Naive thymus-derived CD4-positive, alpha-beta T cell (primary cell): ENCODE results near the gene ADGRD1. TPM values are rescaled to one million over a fixed set of nuclear protein-coding genes. Genes with fewer than 3 reads are reported as not detected.

Experiments used
- ATAC-seq: fragments of 150-1000 bp; cut with Tn5 transposase; 2 replicates; pipeline ENCODE4 v1.10.0; 2021; ENCODE audit warnings: mild to moderate bottlenecking, moderate library complexity
- CTCF ChIA-PET: fragments of 350-600 bp; sonication (Branson Sonifier 250); formaldehyde crosslinking; loops from one replicate; lab custom pipeline; 2021; ENCODE audit warnings: antibody characterized with exemption; lab: Charles Lee
- POLR2A ChIA-PET: fragments of 350-600 bp; sonication (Branson Sonifier 250); formaldehyde crosslinking; loops from one replicate; lab custom pipeline; 2021; ENCODE audit warnings: antibody characterized with exemption, inconsistent platforms; lab: Charles Lee
- DNase-seq, 9 donors: peaks; one replicate each; pipeline versions ENCODE4 v3.0.0 to v3.0.0-alpha.2; 2020 to 2022; ENCODE audit warnings: mixed read lengths in 1 of 9
- H3K27ac ChIP-seq: one replicate; pipeline ENCODE4 v1.7.0; 2013; ENCODE audit warnings: mild to moderate bottlenecking, low read depth, low read length, moderate library complexity
- H3K27me3 ChIP-seq, 2 donors: one replicate each; pipeline ENCODE4 v1.7.0; 2013; ENCODE audit warnings: low read length in 2 of 2, mild to moderate bottlenecking in 2 of 2, moderate library complexity in 2 of 2; ENCODE audit not compliant: control insufficient read depth in 2 of 2, insufficient read depth in 2 of 2
- H3K36me3 ChIP-seq, 3 experiments: 1 replicate in 2 of 3; 2 replicates in 1 of 3; pipeline ENCODE4 v1.7.0; 2013; ENCODE audit warnings: low read length in 3 of 3, mild to moderate bottlenecking in 3 of 3, moderate library complexity in 1 of 3; ENCODE audit not compliant: insufficient read depth in 3 of 3, control insufficient read depth in 2 of 3
- H3K4me1 ChIP-seq, 2 donors: one replicate each; pipeline ENCODE4 v1.7.0; 2013; ENCODE audit warnings: low read length in 2 of 2, mild to moderate bottlenecking in 2 of 2, moderate library complexity in 1 of 2; ENCODE audit not compliant: control insufficient read depth in 2 of 2, insufficient read depth in 2 of 2
- H3K4me3 ChIP-seq: 2 replicates; pipeline ENCODE4 v1.7.0; 2013; ENCODE audit warnings: mild to moderate bottlenecking, low read length
- H3K9me3 ChIP-seq, 3 experiments: 1 replicate in 2 of 3; 2 replicates in 1 of 3; pipeline ENCODE4 v1.7.0; 2013; ENCODE audit warnings: low read length in 3 of 3; ENCODE audit not compliant: control insufficient read depth in 2 of 3
- H3K27ac Mint-ChIP-seq, 9 donors: one replicate each; pipeline ENCODE4 v1.8.0; 2020 to 2022; ENCODE audit warnings: mixed read lengths in 9 of 9, mild to moderate bottlenecking in 8 of 9, moderate library complexity in 5 of 9, inconsistent platforms in 2 of 9
- H3K27me3 Mint-ChIP-seq, 5 donors: one replicate each; pipeline ENCODE4 v1.8.0; 2021 to 2022; ENCODE audit warnings: mixed read lengths in 5 of 5, mild to moderate bottlenecking in 1 of 5
- H3K36me3 Mint-ChIP-seq, 5 donors: one replicate each; pipeline ENCODE4 v1.8.0; 2020 to 2022; ENCODE audit warnings: mixed read lengths in 5 of 5, mild to moderate bottlenecking in 3 of 5, inconsistent platforms in 1 of 5
- H3K4me1 Mint-ChIP-seq, 7 donors: one replicate each; pipeline ENCODE4 v1.8.0; 2020 to 2022; ENCODE audit warnings: mixed read lengths in 7 of 7, mild to moderate bottlenecking in 3 of 7, inconsistent platforms in 1 of 7
- H3K4me3 Mint-ChIP-seq, 10 donors: one replicate each; pipeline ENCODE4 v1.8.0; 2020 to 2022; ENCODE audit warnings: mild to moderate bottlenecking in 10 of 10, mixed read lengths in 10 of 10, moderate library complexity in 6 of 10, inconsistent platforms in 2 of 10
- H3K9me3 Mint-ChIP-seq, 11 donors: one replicate each; pipeline ENCODE4 v1.8.0; 2020 to 2022; ENCODE audit warnings: mixed read lengths in 11 of 11, mild to moderate bottlenecking in 4 of 11, inconsistent platforms in 1 of 11, moderate library complexity in 1 of 11
- intact Hi-C, 2 donors: fragments of 100-400 bp; cut with micrococcal nuclease; formaldehyde crosslinking; loops; one replicate each; pipeline ENCODE4 v1.15.1; 2023
- polyA plus RNA-seq, 2 donors: library from polyadenylated mRNA; unstranded; fragments of 300-500 nt; fragmentation: Illumina TruSeq; gene quantifications; one replicate each; pipeline ENCODE4 v1.2.3, GENCODE V29; 2021
- total RNA-seq, 6 experiments: library from RNA in 5 of 6; stranded (reverse) in 5 of 6; gene quantifications; 1 replicate in 5 of 6; 2 replicates in 1 of 6; pipeline ENCODE4 v1.2.3 and lab custom pipeline; 2021 to 2026

The ADGRD1 gene
- total and polyA plus RNA-seq, 7 experiments from 2014 or later: 0.41 to 11.9 (median 1.6) TPM; not detected in 4

- H3K27me3 Mint-ChIP-seq: peaks cover 0 to 6% (median 0%) of the 10 kb centered on the region in 5 donors
- H3K36me3 ChIP-seq: no peaks in the 10 kb centered on the region
- no peak for DNase-seq
- no peaks in the 10 kb centered on the region for H3K4me1 Mint-ChIP-seq
- no peak overlapping the region for H3K4me3 ChIP-seq
- no peaks in the 10 kb centered on the region for H3K36me3 Mint-ChIP-seq
- H3K9me3 ChIP-seq: no peaks in the 10 kb centered on the region
- CTCF ChIA-PET: no interaction called here
- intact Hi-C loops: no loop called here
- H3K27me3 ChIP-seq: no peaks in the 10 kb centered on the region
- H3K27ac ChIP-seq: no peak overlapping the region
- H3K9me3 Mint-ChIP-seq: peaks cover 0 to 2% (median 0%) of the 10 kb centered on the region in 11 donors
- no peak for ATAC-seq
- POLR2A ChIA-PET: no interaction called here
- H3K27ac Mint-ChIP-seq: no peak overlapping the region
- H3K4me1 ChIP-seq: no peaks in the 10 kb centered on the region
- H3K4me3 Mint-ChIP-seq: no peak overlapping the region
Observed at GRCh38 chr12:131048611-131048990, 94.9 kb downstream of the ADGRD1 start.

- ATAC-seq (peak; percentile 18), DNase-seq (no peak)
- no peak overlapping the region for H3K27ac Mint-ChIP-seq
- H3K9me3 Mint-ChIP-seq: peaks cover 0 to 2% (median 0%) of the 10 kb centered on the region in 11 donors
- no peak overlapping the region for H3K27ac ChIP-seq
- intact Hi-C loops: no loop called here
- ChIA-PET CTCF (no interaction called here), POLR2A (no interaction called here)
- no peaks in the 10 kb centered on the region for H3K36me3 ChIP-seq
- H3K4me1 ChIP-seq: no peaks in the 10 kb centered on the region
- H3K27me3 Mint-ChIP-seq: peaks cover 0 to 6% (median 0%) of the 10 kb centered on the region in 5 donors
- H3K27me3 ChIP-seq: no peaks in the 10 kb centered on the region
- H3K4me1 Mint-ChIP-seq: no peaks in the 10 kb centered on the region
- no peak overlapping the region for H3K4me3 ChIP-seq
- H3K36me3 Mint-ChIP-seq: no peaks in the 10 kb centered on the region
- no peaks in the 10 kb centered on the region for H3K9me3 ChIP-seq
- H3K4me3 Mint-ChIP-seq: no peak overlapping the region
Observed at GRCh38 chr12:131049002-131049401, 95.3 kb downstream of the ADGRD1 start.

GRCh38 chr12:131049549-131050339, 96.0 kb downstream of the ADGRD1 start:
- ChIA-PET CTCF (no interaction called here), POLR2A (no interaction called here)
- Mint-ChIP-seq H3K9me3 (peaks cover 0 to 2% (median 0%) of the 10 kb centered on the region in 11 donors), H3K27me3 (peaks cover 0 to 9% (median 0%) of the 10 kb centered on the region in 5 donors), H3K4me1 (peaks cover 0 to under 1% (median 0%) of the 10 kb centered on the region in 7 donors), H3K4me3 (no peak overlapping the region), H3K36me3 (no peaks in the 10 kb centered on the region), H3K27ac (no peak overlapping the region)
- Histone ChIP-seq H3K27me3 (no peaks in the 10 kb centered on the region), H3K4me1 (no peaks in the 10 kb centered on the region), H3K4me3 (no peak overlapping the region), H3K9me3 (no peaks in the 10 kb centered on the region), H3K27ac (no peak overlapping the region), H3K36me3 (no peaks in the 10 kb centered on the region)
- DNase-seq: no peak
- no peak for ATAC-seq
- intact Hi-C loops: no loop called here

DNA sequence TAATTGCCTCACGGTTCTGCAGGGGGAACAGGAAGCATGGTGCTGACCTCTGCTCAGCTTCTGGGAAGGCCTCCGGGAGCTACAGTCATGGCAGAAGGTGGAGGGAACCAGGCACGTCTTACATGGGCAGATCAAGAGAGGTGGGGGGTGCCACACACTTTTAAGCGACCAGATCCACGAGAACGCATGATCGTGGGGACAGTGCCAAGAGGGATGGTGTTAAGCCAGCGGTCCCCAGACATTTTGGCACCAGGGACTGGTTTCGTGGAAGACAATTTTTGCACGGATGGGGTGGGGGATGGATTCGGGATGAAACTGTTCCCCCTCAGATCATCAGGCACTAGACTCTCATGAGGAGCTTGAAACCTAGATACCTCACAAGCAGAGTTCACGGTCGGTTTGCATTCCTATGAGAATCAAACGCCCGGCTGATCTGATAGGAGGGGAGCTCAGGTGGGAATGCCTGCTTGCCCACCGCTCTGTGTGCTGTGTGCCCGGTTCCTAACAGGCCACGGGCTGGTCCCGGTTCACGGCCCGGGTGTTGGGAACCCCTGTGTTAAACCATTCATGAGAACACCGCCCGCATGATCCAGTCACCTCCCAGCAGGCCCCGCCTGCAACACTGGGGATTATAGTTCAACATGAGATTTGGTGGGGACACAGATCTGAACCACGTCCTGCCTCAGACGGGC, 96.9 kb downstream of the ADGRD1 start:
- Histone ChIP-seq H3K4me3 (no peak overlapping the region), H3K27me3 (no peaks in the 10 kb centered on the region), H3K4me1 (no peaks in the 10 kb centered on the region), H3K27ac (no peak overlapping the region), H3K36me3 (no peaks in the 10 kb centered on the region), H3K9me3 (no peaks in the 10 kb centered on the region)
- Mint-ChIP-seq H3K9me3 (peaks cover 0 to 2% (median 0%) of the 10 kb centered on the region in 11 donors), H3K27me3 (peaks cover 0 to 12% (median 3%) of the 10 kb centered on the region in 5 donors), H3K27ac (peak overlapping the region in 1 of 9 donors; percentile 83), H3K4me1 (peaks cover 0 to 4% (median 0%) of the 10 kb centered on the region in 7 donors), H3K36me3 (no peaks in the 10 kb centered on the region), H3K4me3 (no peak overlapping the region)
- CTCF ChIA-PET: interaction anchor here (0.6 kb wide), 1 partner anchor 285 kb away, joined by 3 read pairs; no protein-coding TSS in a partner anchor
- ATAC-seq (no peak), DNase-seq (no peak)
- POLR2A ChIA-PET: no interaction called here
- intact Hi-C loops: no loop called here

GRCh38 chr12:131051155-131051473, 97.4 kb downstream of the ADGRD1 start:
- ChIA-PET POLR2A (no interaction called here), CTCF (interaction anchor here (0.6 kb wide), 1 partner anchor 286 kb away, joined by 3 read pairs; no protein-coding TSS in a partner anchor)
- Histone ChIP-seq H3K36me3 (no peaks in the 10 kb centered on the region), H3K4me1 (no peaks in the 10 kb centered on the region), H3K4me3 (no peak overlapping the region), H3K27me3 (no peaks in the 10 kb centered on the region), H3K27ac (no peak overlapping the region), H3K9me3 (no peaks in the 10 kb centered on the region)
- Mint-ChIP-seq H3K4me1 (peaks cover 0 to 8% (median 0%) of the 10 kb centered on the region in 7 donors), H3K4me3 (no peak overlapping the region), H3K9me3 (peaks cover 0 to 2% (median 0%) of the 10 kb centered on the region in 11 donors), H3K27me3 (peaks cover 0 to 12% (median 3%) of the 10 kb centered on the region in 5 donors), H3K27ac (peak overlapping the region in 1 of 9 donors; percentile 83), H3K36me3 (no peaks in the 10 kb centered on the region)
- ATAC-seq (no peak), DNase-seq (no peak)
- intact Hi-C loops: no loop called here

- no peaks in the 10 kb centered on the region for H3K4me1 ChIP-seq
- no peaks in the 10 kb centered on the region for H3K36me3 ChIP-seq
- DNase-seq: no peak
- no peaks in the 10 kb centered on the region for H3K9me3 Mint-ChIP-seq
- intact Hi-C loops: no loop called here
- peaks cover 0 to 8% (median 0%) of the 10 kb centered on the region in 7 donors for H3K4me1 Mint-ChIP-seq
- no peak overlapping the region for H3K27ac ChIP-seq
- no peak overlapping the region for H3K4me3 Mint-ChIP-seq
- H3K4me3 ChIP-seq: no peak overlapping the region
- no peaks in the 10 kb centered on the region for H3K36me3 Mint-ChIP-seq
- H3K27me3 ChIP-seq: no peaks in the 10 kb centered on the region
- CTCF ChIA-PET: no interaction called here
- POLR2A ChIA-PET: no interaction called here
- no peak for ATAC-seq
- peaks cover 3 to 16% (median 9%) of the 10 kb centered on the region in 5 donors for H3K27me3 Mint-ChIP-seq
- no peak overlapping the region for H3K27ac Mint-ChIP-seq
- H3K9me3 ChIP-seq: no peaks in the 10 kb centered on the region
Observed at GRCh38 chr12:131052063-131052781, 98.5 kb downstream of the ADGRD1 start.
